RWPE2 (cell line): Measurements from ENCODE around the gene UBL7.
A peak's percentile ranks its signal among the peaks of the same experiment; 100 is the strongest.

Experiments
- ATAC-seq: fragments of 200-7000 bp; cut with Tn5 transposase; 3 replicates; pipeline ENCODE4 v1.9.1; 2021; ENCODE audit warnings: low read depth
- DNase-seq: peaks from one replicate; pipeline ENCODE4 v3.0.0-alpha.2; 2020; ENCODE audit warnings: low spot score
- H3K27ac ChIP-seq: fragments of 450-650 bp; 2 replicates; pipeline ENCODE4 v1.5.1; 2017; ENCODE audit warnings: mild to moderate bottlenecking; ENCODE audit not compliant: poor library complexity, severe bottlenecking
- H3K27me3 ChIP-seq: fragments of 250-450 bp; sonication (Bioruptor Pico); 2 replicates; pipeline ENCODE4 v1.5.1; 2021; ENCODE audit warnings: mild to moderate bottlenecking, moderate library complexity; ENCODE audit not compliant: insufficient read depth, poor library complexity, severe bottlenecking
- H3K36me3 ChIP-seq: fragments of 250-450 bp; sonication (Bioruptor Pico); 2 replicates; pipeline ENCODE4 v1.5.1; 2020; ENCODE audit warnings: low read depth, mild to moderate bottlenecking, moderate library complexity
- H3K4me1 ChIP-seq: fragments of 250-450 bp; sonication (Bioruptor Pico); 2 replicates; pipeline ENCODE4 v1.5.1; 2021; ENCODE audit warnings: mild to moderate bottlenecking, moderate library complexity; ENCODE audit not compliant: insufficient read depth, poor library complexity, severe bottlenecking
- H3K4me3 ChIP-seq: fragments of 250-450 bp; sonication (Bioruptor Pico); 2 replicates; pipeline ENCODE4 v1.5.1; 2021; ENCODE audit warnings: mild to moderate bottlenecking, moderate library complexity; ENCODE audit not compliant: severe bottlenecking
- H3K9me3 ChIP-seq: fragments of 250-450 bp; sonication (Bioruptor Pico); 2 replicates; pipeline ENCODE4 v1.5.1; 2021; ENCODE audit warnings: mild to moderate bottlenecking, moderate library complexity; ENCODE audit not compliant: severe bottlenecking
- CTCF ChIP-seq: fragments of 450-650 bp; IDR thresholded peaks from one replicate; pipeline ENCODE4 v1.5.1; 2017; ENCODE audit warnings: mild to moderate bottlenecking, moderate library complexity; ENCODE audit not compliant: poor library complexity, severe bottlenecking

UBL7 gene

GRCh38 chr15:74430510-74430951, 30.4 kb downstream of the UBL7 start:
- ATAC-seq: no peak
- no peak for TF ChIP-seq CTCF
- no peak for DNase-seq
- no peaks in the 10 kb centered on the region for H3K27me3 ChIP-seq
- H3K4me1 ChIP-seq: peaks cover 25% of the 10 kb centered on the region
- H3K27ac ChIP-seq: peak overlapping the region; percentile 95
- H3K36me3 ChIP-seq: peaks cover 10% of the 10 kb centered on the region; the same call in 1 of the 2 replicates
- no peaks in the 10 kb centered on the region for H3K9me3 ChIP-seq
- no peak overlapping the region for H3K4me3 ChIP-seq

- H3K4me3 ChIP-seq: no peak overlapping the region
- H3K27me3 ChIP-seq: no peaks in the 10 kb centered on the region
- H3K4me1 ChIP-seq: peaks cover 29% of the 10 kb centered on the region
- no peak for TF ChIP-seq CTCF
- peak overlapping the region; percentile 95 for H3K27ac ChIP-seq
- ATAC-seq (no peak), DNase-seq (no peak)
- no peaks in the 10 kb centered on the region for H3K9me3 ChIP-seq
- H3K36me3 ChIP-seq: peaks cover 10% of the 10 kb centered on the region; the same call in 1 of the 2 replicates
Measured at GRCh38 chr15:74429781-74430400, 31.1 kb downstream of the UBL7 start.

- TF ChIP-seq CTCF: no peak
- peak; percentile 77 for DNase-seq
- no peak for ATAC-seq
- Histone ChIP-seq H3K9me3 (no peaks in the 10 kb centered on the region), H3K27me3 (no peaks in the 10 kb centered on the region), H3K4me3 (no peak overlapping the region), H3K36me3 (peaks cover 10% of the 10 kb centered on the region; the same call in 1 of the 2 replicates), H3K4me1 (peaks cover 35% of the 10 kb centered on the region), H3K27ac (peak overlapping the region; percentile 95)
Measured at GRCh38 chr15:74428970-74429780, 31.8 kb downstream of the UBL7 start.

GRCh38 chr15:74428442-74428787, 32.5 kb downstream of the UBL7 start:
- no peaks in the 10 kb centered on the region for H3K9me3 ChIP-seq
- DNase-seq (no peak), ATAC-seq (no peak)
- H3K27ac ChIP-seq: peak overlapping the region; percentile 95
- H3K27me3 ChIP-seq: no peaks in the 10 kb centered on the region
- H3K36me3 ChIP-seq: peaks cover 10% of the 10 kb centered on the region; the same call in 1 of the 2 replicates
- no peak overlapping the region for H3K4me3 ChIP-seq
- peaks cover 40% of the 10 kb centered on the region for H3K4me1 ChIP-seq
- TF ChIP-seq CTCF: no peak
